AG09309 (cell line): ENCODE results near the gene PDE6A.
"Not testable (repeated sequence)": the region's sequence is repeated elsewhere in the genome, so short reads cannot be mapped to it uniquely, and the experiment has no call there.

Experiments used
- DNase-seq: peaks from one replicate; pipeline ENCODE4 v3.0.0-alpha.2; 2010; ENCODE audit warnings: low read depth
- H3K4me3 ChIP-seq: 2 replicates; pipeline ENCODE4 v1.5.1; 2011; ENCODE audit warnings: mild to moderate bottlenecking, low read depth, low read length, moderate library complexity; ENCODE audit not compliant: control insufficient read depth
- CTCF ChIP-seq: IDR thresholded peaks from 2 replicates; pipeline ENCODE4 v1.5.1; 2011; ENCODE audit warnings: mild to moderate bottlenecking, low read depth, low read length, inconsistent platforms; ENCODE audit not compliant: insufficient read depth, control insufficient read depth; ENCODE audit errors: missing control alignments

The PDE6A gene

GRCh38 chr5:149869411-149869821 is 75.2 kb downstream of the PDE6A start:
- H3K4me3 ChIP-seq: no peak overlapping the region
- DNase-seq: no peak
- TF ChIP-seq CTCF: no peak

GRCh38 chr5:149865746-149866145 is 78.8 kb downstream of the PDE6A start:
- no peak for DNase-seq
- no peak overlapping the region for H3K4me3 ChIP-seq
- TF ChIP-seq CTCF: no peak

- no peak overlapping the region for H3K4me3 ChIP-seq
- no peak for TF ChIP-seq CTCF
- DNase-seq: no peak
Measured at GRCh38 chr5:149863830-149864229, 80.8 kb downstream of the PDE6A start.

- TF ChIP-seq CTCF: no peak
- no peak overlapping the region for H3K4me3 ChIP-seq
- DNase-seq: no peak
Measured at GRCh38 chr5:149863176-149863575, 81.4 kb downstream of the PDE6A start.

- H3K4me3 ChIP-seq: no peak overlapping the region
- no peak for TF ChIP-seq CTCF
- DNase-seq: no peak
Measured at GRCh38 chr5:149860801-149861322, 83.7 kb downstream of the PDE6A start.

- H3K4me3 ChIP-seq: no peak overlapping the region
- TF ChIP-seq CTCF: no peak
- DNase-seq: no peak
Measured at GRCh38 chr5:149859746-149860145, 84.8 kb downstream of the PDE6A start.

- H3K4me3 ChIP-seq, DNase-seq: not testable (repeated sequence)
Measured at GRCh38 chr5:149858481-149858880, 86.1 kb downstream of the PDE6A start.
